ENCODE measurements around the gene TOMM20L. TPM values are rescaled to one million over a fixed set of nuclear protein-coding genes. Genes with fewer than 3 reads are reported as not detected.
A peak's percentile ranks its signal among the peaks of the same experiment; 100 is the strongest.

Gene TOMM20L
- total and polyA plus RNA-seq, 2 donors from 2014 or later: not detected

DNA sequence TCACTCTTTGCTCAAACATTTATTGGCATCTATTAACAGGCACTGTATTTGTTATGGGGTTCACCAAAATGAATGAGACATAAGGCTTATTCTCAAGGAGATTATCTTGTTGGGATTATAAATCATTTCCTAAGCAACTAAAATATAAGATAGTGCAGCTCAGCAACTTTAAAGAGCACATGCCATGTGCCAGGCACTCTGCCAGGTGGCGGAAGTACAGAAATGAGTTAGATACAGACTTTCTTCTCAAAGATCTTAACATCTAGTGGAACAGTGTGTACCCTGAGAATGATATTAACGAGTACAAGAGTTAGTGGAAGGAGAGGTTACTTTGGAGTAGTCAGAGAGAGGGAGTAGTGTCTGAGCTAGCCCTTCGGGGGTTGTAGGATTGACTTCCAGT lies 28.4 kb upstream of the TOMM20L start:
- no peaks in the 10 kb centered on the region for H3K27me3 ChIP-seq (ENCODE audit: control insufficient read depth, insufficient read depth, low read length)
- H3K27ac ChIP-seq (ENCODE audit: low read depth in 2 of 2, low read length in 2 of 2): no peak overlapping the region
- peaks cover 13 to 24% (median 14%) of the 10 kb centered on the region in 3 donors for H3K36me3 ChIP-seq (ENCODE audit: control insufficient read depth in 2 of 3, insufficient read depth in 3 of 3, low read length in 3 of 3)
- DNase-seq (no peak), FAIRE-seq (no peak)
- intact Hi-C loops (cut with DNase I): no loop called here
- no peak overlapping the region for H3K9ac ChIP-seq (ENCODE audit: low read length in 3 of 3)
- no peaks in the 10 kb centered on the region for H3K4me1 ChIP-seq (ENCODE audit: control insufficient read depth in 2 of 3, insufficient read depth in 2 of 3, low read depth in 1 of 3, low read length in 3 of 3)
- TF ChIP-seq, protein P1, sequence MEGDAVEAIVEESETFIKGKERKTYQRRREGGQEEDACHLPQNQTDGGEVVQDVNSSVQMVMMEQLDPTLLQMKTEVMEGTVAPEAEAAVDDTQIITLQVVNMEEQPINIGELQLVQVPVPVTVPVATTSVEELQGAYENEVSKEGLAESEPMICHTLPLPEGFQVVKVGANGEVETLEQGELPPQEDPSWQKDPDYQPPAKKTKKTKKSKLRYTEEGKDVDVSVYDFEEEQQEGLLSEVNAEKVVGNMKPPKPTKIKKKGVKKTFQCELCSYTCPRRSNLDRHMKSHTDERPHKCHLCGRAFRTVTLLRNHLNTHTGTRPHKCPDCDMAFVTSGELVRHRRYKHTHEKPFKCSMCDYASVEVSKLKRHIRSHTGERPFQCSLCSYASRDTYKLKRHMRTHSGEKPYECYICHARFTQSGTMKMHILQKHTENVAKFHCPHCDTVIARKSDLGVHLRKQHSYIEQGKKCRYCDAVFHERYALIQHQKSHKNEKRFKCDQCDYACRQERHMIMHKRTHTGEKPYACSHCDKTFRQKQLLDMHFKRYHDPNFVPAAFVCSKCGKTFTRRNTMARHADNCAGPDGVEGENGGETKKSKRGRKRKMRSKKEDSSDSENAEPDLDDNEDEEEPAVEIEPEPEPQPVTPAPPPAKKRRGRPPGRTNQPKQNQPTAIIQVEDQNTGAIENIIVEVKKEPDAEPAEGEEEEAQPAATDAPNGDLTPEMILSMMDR (IDR thresholded peaks at IDR 0.05; ENCODE audit: borderline replicate concordance, extremely low read depth, insufficient read depth): no peak
- H3K4me3 ChIP-seq (ENCODE audit: low read length in 3 of 3): no peak overlapping the region
- no peaks in the 10 kb centered on the region for H3K9me3 ChIP-seq (ENCODE audit: control insufficient read depth in 2 of 3, insufficient read depth in 1 of 3, low read length in 3 of 3)

DNA sequence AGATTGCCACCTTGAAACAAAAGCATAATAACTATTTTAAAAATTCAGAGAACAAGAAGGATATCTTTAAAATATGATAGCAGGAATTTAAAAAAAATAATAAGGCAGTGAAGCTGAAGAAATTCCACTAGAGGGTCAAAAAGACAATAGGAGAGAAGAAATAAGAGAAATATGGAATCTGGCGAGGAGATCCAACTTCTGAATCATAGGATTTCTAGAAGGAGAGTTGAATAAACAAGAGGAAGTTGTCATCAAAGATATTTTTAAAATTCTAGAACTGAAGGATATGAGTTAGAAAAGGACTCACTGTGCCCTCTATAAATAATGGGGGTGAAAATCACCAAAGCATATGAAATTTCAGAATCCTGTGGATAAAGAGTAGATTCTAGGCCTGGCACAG lies 26.8 kb upstream of the TOMM20L start:
- DNase-seq (no peak), FAIRE-seq (no peak)
- Histone ChIP-seq H3K9ac (ENCODE audit: low read length in 3 of 3) (no peak overlapping the region), H3K9me3 (ENCODE audit: control insufficient read depth in 2 of 3, insufficient read depth in 1 of 3, low read length in 3 of 3) (no peaks in the 10 kb centered on the region), H3K36me3 (ENCODE audit: control insufficient read depth in 2 of 3, insufficient read depth in 3 of 3, low read length in 3 of 3) (peaks cover 13 to 28% (median 14%) of the 10 kb centered on the region in 3 donors), H3K27me3 (ENCODE audit: control insufficient read depth, insufficient read depth, low read length) (no peaks in the 10 kb centered on the region), H3K4me1 (ENCODE audit: control insufficient read depth in 2 of 3, insufficient read depth in 2 of 3, low read depth in 1 of 3, low read length in 3 of 3) (no peaks in the 10 kb centered on the region), H3K4me3 (ENCODE audit: low read length in 3 of 3) (no peak overlapping the region), H3K27ac (ENCODE audit: low read depth in 2 of 2, low read length in 2 of 2) (no peak overlapping the region)
- intact Hi-C loops (cut with DNase I): no loop called here
- TF ChIP-seq, protein P1 (IDR thresholded peaks at IDR 0.05; ENCODE audit: borderline replicate concordance, extremely low read depth, insufficient read depth): no peak

DNA sequence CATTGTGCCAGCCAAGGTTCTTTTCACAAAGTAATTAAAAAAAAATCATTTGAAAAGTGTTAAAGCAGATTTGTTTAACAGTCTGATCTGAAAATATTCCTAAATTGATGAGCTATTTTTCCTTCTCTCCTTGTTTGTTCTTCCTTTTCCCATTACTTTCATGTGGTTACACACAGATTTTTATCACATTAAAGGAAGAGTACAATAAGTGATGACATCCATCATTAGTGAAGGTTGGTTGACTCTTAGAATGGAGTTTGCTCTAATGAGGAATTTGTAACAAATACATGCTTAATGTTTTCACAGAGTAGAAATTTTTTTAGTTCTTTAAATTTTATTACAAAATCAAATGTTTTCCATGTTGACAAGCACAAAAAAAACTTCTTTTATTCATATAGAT lies 18.9 kb upstream of the TOMM20L start:
- no peaks in the 10 kb centered on the region for H3K4me1 ChIP-seq (ENCODE audit: control insufficient read depth in 2 of 3, insufficient read depth in 2 of 3, low read depth in 1 of 3, low read length in 3 of 3)
- intact Hi-C loops (cut with DNase I): no loop called here
- H3K36me3 ChIP-seq (ENCODE audit: control insufficient read depth in 2 of 3, insufficient read depth in 3 of 3, low read length in 3 of 3): peaks cover 2 to 4% (median 4%) of the 10 kb centered on the region in 3 donors
- TF ChIP-seq, protein P1 (IDR thresholded peaks at IDR 0.05; ENCODE audit: borderline replicate concordance, extremely low read depth, insufficient read depth): no peak
- DNase-seq: no peak
- no peaks in the 10 kb centered on the region for H3K9me3 ChIP-seq (ENCODE audit: control insufficient read depth in 2 of 3, insufficient read depth in 1 of 3, low read length in 3 of 3)
- no peak overlapping the region for H3K4me3 ChIP-seq (ENCODE audit: low read length in 3 of 3)
- no peak overlapping the region for H3K9ac ChIP-seq (ENCODE audit: low read length in 3 of 3)
- no peaks in the 10 kb centered on the region for H3K27me3 ChIP-seq (ENCODE audit: control insufficient read depth, insufficient read depth, low read length)
- FAIRE-seq: peak; percentile 35
- no peak overlapping the region for H3K27ac ChIP-seq (ENCODE audit: low read depth in 2 of 2, low read length in 2 of 2)

DNA sequence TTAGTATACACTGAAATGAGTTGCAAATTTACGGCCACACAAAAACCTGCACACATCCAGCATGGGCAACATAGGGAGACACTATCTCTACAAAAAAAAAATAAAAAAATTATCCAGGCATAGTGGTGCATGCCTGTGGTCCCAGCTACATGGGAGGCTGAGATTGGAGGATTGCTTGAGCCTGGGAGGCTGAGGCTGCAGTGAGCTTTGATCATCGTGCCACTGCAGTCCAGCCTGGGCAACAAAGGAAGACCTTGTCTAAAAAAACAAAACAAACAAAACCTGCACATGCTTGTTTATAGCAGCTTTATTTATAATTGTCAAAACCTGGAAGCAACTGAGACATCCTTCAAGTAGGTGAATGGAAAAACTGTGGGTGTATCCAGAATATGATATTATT lies 4.9 kb upstream of the TOMM20L start:
- H3K4me1 ChIP-seq (ENCODE audit: control insufficient read depth in 2 of 3, insufficient read depth in 2 of 3, low read depth in 1 of 3, low read length in 3 of 3): peaks cover 0 to 4% (median 0%) of the 10 kb centered on the region in 3 donors
- no peaks in the 10 kb centered on the region for H3K36me3 ChIP-seq (ENCODE audit: control insufficient read depth in 2 of 3, insufficient read depth in 3 of 3, low read length in 3 of 3)
- no peak overlapping the region for H3K4me3 ChIP-seq (ENCODE audit: low read length in 3 of 3)
- no peak for DNase-seq
- H3K27ac ChIP-seq (ENCODE audit: low read depth in 2 of 2, low read length in 2 of 2): no peak overlapping the region
- no peak overlapping the region for H3K9ac ChIP-seq (ENCODE audit: low read length in 3 of 3)
- FAIRE-seq: no peak
- intact Hi-C loops (cut with DNase I): no loop called here
- TF ChIP-seq, protein P1 (IDR thresholded peaks at IDR 0.05; ENCODE audit: borderline replicate concordance, extremely low read depth, insufficient read depth): no peak
- H3K27me3 ChIP-seq (ENCODE audit: control insufficient read depth, insufficient read depth, low read length): no peaks in the 10 kb centered on the region
- no peaks in the 10 kb centered on the region for H3K9me3 ChIP-seq (ENCODE audit: control insufficient read depth in 2 of 3, insufficient read depth in 1 of 3, low read length in 3 of 3)

All from kidney (tissue), 14 donors.